Neural progenitor cell (in vitro differentiated cells): ENCODE results near the gene RTP5.

Experiments
- EZH2 ChIP-seq: fragments of 200-600 bp; sonication (generic); IDR thresholded peaks from 2 replicates; pipeline ENCODE4 v1.6.1; 2017; ENCODE audit warnings: antibody characterized with exemption, mild to moderate bottlenecking, moderate library complexity
- EZH2phosphoT487 ChIP-seq: fragments of 200-600 bp; sonication (generic); IDR thresholded peaks from 2 replicates; pipeline ENCODE4 v1.6.1; 2017; ENCODE audit warnings: antibody characterized with exemption
- TF ChIP-seq, protein P1 (sequence below): fragments of 200-600 bp; sonication (generic); IDR thresholded peaks from 2 replicates; pipeline ENCODE4 v1.5.1; 2017; ENCODE audit warnings: antibody characterized with exemption, mild to moderate bottlenecking

GRCh38 chr2:241863536-241863954 lies 6.0 kb upstream of the RTP5 start:
- TF ChIP-seq, protein P1, sequence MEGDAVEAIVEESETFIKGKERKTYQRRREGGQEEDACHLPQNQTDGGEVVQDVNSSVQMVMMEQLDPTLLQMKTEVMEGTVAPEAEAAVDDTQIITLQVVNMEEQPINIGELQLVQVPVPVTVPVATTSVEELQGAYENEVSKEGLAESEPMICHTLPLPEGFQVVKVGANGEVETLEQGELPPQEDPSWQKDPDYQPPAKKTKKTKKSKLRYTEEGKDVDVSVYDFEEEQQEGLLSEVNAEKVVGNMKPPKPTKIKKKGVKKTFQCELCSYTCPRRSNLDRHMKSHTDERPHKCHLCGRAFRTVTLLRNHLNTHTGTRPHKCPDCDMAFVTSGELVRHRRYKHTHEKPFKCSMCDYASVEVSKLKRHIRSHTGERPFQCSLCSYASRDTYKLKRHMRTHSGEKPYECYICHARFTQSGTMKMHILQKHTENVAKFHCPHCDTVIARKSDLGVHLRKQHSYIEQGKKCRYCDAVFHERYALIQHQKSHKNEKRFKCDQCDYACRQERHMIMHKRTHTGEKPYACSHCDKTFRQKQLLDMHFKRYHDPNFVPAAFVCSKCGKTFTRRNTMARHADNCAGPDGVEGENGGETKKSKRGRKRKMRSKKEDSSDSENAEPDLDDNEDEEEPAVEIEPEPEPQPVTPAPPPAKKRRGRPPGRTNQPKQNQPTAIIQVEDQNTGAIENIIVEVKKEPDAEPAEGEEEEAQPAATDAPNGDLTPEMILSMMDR = no peak
- TF ChIP-seq EZH2 = no peak
- no peak for TF ChIP-seq EZH2phosphoT487
